SIG-M5 treated with dmso at 0.1 percent for 504 hours (cell line): Measurements from ENCODE around the gene IL1R1.
"Not testable (repeated sequence)": the region's sequence is repeated elsewhere in the genome, so short reads cannot be mapped to it uniquely, and the experiment has no call there.

Experiments used
- DNase-seq: peaks from one replicate; lab custom pipeline; 2025; ENCODE audit not compliant: unreplicated experiment; lab: John Stamatoyannopoulos, UW

IL1R1 gene

GRCh38 chr2:102110596-102111334 is 31.8 kb upstream of the IL1R1 start:
- no peak for DNase-seq

DNA sequence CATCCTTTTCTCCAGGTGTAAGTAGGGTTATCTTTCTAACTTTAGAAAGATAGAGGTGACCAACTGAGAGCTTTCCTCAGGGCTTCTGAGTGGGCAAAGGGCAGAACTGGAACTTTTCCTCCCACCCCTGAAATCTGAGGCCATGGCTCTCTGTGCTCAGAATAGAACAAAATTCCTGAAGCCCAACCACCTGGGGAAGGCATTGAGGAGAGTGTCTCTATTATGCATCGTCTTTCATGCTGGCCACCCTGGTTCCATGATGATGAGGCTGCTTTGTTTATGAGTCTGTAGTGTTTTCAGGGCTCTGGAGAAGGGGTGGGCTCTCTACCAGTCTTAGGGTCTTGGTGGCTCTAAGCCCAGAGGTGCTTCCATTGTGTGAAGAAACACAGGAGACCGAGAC is 30.7 kb upstream of the IL1R1 start:
- no peak for DNase-seq

GRCh38 chr2:102112271-102112670 is 30.3 kb upstream of the IL1R1 start:
- DNase-seq, result no peak

DNA sequence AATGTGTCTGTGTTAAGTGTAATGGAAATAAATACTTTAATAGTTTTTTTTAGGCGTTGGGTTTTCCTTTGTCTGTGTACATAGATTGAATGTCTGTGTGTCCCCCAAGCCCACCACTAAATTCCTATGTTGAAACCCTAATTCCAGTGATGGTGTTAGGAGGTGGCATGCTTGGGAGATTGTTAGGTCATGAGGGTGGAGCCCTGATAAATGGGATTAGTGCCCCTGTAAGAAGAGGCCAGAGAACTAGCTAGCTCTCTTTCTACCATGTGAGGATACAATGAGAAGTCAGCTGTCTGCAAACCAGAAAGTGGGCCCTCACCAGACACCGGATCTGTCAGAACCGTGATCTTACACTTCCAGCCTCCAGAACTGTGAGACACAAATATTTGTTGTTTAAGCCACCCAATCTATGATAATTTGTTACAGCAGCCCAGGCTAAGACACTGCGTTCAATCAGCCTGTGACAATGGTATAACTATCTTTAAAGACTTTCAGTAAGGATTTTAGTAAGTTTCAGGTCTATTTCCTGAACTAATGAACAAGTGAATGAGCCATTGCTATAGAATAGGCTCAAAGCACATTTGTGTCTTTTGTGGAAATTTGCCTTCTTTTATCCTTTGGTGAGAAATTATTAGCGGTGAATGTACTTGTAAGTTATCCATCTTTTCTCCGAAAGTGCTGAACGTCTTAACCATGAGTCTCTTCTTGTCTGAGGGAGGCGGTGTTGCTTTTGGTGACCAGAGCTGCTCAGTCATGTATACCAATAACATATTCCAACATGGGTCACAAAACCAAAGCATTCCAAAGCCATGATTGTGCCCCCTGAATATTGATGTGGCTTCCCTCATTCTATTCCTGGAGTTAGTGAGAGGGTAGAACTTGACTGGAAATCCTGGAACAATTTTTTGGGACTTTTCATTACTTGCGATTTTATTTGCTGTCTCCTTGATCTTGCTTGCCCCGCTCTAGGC is 29.6 kb upstream of the IL1R1 start:
- DNase-seq, result no peak

- no peak for DNase-seq
These were observed 28.2 kb upstream of the IL1R1 start for GRCh38 chr2:102114290-102114721.

DNA sequence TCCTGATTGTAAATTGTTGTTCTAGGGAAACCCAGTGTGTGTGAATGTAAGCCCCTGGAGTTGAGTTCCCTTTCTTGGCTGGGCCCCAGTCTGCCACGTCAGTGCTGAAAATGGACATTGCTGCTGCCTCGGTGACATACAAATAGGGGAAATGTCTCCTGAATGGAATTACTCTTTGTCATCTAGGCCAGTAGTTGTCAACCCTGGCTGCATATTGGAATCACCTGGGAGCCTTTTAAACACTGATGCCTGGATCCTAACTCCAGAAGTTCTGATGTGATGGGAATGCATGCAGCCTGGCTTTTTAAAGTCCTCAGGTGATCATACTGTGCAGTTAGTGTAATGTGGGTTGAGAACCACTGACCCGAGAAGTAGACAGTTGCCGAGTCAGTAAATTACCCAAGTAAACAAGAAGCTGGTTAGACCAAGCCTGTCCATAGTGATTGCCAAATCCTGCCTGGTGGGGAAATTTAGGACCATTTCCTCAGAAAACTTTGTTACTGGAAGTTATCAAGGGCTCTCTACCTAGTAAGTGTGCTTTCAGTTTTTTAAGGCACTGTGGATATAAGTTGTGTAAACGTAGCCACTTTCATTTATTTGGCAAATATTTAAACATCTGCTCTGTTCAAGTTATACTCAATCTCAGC is 27.6 kb upstream of the IL1R1 start:
- DNase-seq, result no peak

DNA sequence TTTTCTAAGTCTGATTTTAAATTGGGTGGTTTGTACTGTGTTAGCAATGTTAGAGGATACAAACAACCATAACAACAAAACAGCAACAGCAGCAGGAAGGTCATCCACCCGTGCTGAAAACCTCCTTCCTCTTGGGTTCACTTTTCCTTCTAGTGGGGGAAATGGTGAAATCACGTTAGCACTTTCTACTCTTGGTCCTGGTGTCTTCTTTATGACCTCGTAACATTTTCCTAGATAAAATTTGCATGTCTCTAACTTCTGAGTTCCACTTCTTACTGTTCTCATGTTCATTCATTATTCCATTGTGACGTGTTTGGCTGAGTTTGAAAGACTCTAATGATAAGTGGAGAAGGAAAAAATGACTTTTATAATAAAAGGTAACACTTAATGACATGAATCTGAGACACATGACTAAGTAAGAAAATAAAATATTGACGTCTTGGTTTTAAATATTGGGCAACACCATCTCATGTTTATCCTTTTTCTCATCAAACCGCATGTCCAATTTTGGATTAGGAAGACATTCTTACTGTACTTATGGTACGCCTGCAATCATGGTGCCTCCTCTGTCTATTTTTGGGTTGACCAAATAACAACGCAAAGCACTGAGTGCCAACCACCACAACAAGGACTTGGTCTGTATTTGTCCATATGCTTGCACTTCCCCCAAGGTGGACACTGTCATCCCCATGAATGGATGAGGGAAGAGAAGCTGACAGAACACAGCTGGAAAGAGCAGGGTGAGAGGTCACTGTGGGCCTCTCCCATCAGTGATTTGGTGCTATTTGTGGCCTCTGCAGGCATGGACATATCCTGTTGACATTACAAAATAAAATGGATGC is 25.7 kb upstream of the IL1R1 start:
- no peak for DNase-seq

DNA sequence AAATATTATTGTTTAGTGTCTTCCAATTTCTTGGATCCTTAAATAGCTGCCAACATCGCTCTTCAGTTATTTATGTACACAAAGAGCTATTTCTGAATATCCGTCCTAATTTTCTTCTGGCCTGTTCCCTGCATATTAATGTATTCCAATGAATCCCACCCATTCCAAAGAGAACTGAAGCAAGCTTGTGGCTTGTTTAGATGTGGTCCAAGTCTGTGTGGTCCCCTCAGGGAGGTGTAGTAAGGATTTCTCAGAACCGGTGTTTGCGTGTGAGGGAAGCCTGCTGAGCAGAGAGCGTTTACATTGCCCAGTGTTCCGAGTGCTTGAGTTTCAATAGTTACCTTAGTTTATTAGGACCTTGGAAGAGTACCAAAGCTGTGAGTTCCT is 25.1 kb upstream of the IL1R1 start:
- DNase-seq, result no peak

- no peak for DNase-seq
These were observed 23.3 kb upstream of the IL1R1 start for GRCh38 chr2:102119255-102119654.

DNA sequence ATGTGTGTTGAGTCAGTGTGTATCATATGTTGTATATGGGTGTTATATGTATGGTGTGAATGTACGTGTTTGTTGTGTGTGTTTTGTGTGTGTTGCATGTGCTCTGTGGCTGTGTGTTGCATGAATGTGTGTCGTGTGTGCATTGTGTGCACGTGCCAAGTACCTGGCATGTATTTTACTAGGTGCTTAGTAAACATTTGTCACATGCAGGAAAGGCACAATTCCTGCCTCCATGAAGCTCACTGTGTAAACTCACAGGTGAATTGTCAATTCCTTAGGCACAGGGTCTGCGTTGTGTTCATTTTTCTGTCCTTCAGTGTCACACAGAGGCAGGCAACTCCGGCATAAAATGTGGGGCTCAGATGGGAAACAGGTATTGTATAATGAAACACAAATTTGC is 22.3 kb upstream of the IL1R1 start:
- no peak for DNase-seq

DNA sequence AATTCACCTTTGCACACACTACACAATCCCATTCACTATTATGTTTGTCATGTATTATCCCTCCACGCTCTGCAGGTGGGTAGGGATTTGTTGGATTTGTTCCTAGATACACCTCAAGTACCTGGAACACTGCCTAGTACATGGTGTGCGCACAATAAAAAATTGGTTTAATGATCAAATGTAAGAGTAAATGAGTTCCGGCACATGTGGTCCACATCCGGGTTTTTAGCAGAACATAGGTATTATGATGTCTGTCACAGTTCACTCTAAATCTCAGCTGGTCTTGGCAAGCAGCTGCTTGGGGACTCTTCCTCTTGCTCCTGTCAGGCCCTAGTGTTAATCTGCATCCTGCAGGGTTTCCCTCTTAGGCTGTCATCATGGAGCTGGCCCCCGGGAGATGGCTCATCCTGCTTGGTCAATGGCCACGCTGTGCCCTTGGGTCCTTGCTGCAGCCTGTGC is 21.8 kb upstream of the IL1R1 start:
- DNase-seq, result no peak

GRCh38 chr2:102122115-102122514 is 20.4 kb upstream of the IL1R1 start:
- no peak for DNase-seq

DNA sequence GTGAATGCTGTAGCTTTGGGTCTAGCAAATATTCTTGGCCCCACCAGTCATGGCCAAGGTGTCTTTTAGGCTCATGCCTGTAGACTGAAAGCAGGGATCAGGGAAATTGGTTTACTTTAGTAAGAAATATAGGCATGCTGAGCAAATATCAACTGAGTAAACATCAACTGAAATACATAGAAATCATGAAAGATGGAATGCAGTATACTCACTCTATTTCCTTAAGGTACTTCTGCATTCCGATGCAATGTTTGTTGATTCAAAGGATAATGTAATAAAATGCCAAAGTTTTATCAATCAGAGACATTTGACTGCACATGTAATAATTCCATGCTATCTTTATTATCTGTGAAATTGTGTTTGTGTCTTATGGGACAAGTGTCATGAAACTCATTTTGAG is 19.6 kb upstream of the IL1R1 start:
- DNase-seq, result peak; percentile 10

- not testable (repeated sequence) for DNase-seq
These were observed 18.1 kb upstream of the IL1R1 start for GRCh38 chr2:102124421-102124820.

DNA sequence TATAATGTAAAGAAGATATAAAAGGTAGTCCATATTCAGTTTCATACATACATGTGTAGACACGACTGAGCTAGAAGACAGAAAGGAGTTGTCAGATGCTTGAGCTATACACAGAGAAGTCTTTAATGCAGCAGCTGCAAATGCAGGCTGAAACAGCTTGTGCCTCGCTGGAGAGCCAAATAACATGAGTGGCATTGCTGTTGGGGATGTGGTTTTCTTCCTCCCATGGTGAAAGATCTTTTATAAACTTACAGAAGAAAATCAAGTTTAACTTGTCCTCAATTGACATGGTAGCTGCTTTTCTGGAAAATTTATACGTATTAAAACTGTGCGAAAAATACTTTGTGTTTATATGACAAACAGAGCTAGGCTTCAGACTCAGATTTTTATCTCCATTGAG is 16.4 kb upstream of the IL1R1 start:
- DNase-seq, result peak; percentile 42

- DNase-seq, result peak; percentile 42
These were observed 15.9 kb upstream of the IL1R1 start for GRCh38 chr2:102126660-102127059.

GRCh38 chr2:102129082-102129481 is 13.5 kb upstream of the IL1R1 start:
- DNase-seq, result no peak

GRCh38 chr2:102129951-102130646 is 12.4 kb upstream of the IL1R1 start:
- no peak for DNase-seq

DNA sequence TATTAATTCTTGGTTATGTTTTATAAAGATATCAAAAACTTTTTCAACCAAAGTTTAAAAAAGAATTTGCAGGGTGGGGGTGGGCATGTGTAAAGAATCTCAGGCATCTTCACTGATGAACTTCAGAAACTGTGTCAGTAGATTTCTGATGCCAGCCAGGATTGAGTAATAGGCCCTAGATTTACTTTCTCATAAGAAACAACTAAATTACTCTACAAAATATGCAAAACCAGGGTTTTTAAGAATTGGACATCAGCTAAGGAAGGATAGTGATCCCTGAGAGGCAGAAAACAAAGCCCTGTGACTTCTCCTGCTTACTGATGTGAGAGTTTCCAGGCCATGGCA is 11.9 kb upstream of the IL1R1 start:
- DNase-seq, result no peak

DNA sequence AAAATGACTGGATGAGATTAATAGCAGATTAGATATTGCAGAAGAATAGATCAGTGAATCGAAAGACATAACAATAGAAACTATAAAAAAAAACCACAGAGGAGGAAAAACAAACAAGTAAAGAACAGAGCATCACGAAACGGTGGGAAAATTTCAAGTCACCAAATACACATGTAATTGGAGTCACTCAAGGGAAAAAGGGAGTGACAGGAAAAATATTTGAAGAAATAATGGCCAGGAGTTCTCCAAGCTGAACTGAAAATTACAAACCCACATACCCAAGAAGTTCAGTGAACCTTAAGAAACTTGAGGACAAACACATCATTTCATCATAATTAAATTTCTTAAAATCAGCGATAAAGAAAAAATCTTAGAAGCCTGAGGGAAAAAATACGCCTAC is 11.0 kb upstream of the IL1R1 start:
- DNase-seq, result no peak
